ENCODE data around the gene SENP3.

SENP3 gene

GRCh38 chr17:7557147-7557764 lies 4.5 kb upstream of the SENP3 start:
- DNase-seq = no peak

GRCh38 chr17:7557775-7558543 lies 3.8 kb upstream of the SENP3 start:
- peak; percentile 73 for DNase-seq

GRCh38 chr17:7558544-7559319 lies 3.0 kb upstream of the SENP3 start, which contains the start of gene TNFSF13:
TSS of gene TNFSF13 (plus strand) at chr17:7558750. CDS start at chr17:7559040, 290 bp downstream.
- DNase-seq = no peak

GRCh38 chr17:7559320-7560171 lies 2.2 kb upstream of the SENP3 start:
- DNase-seq = peak; percentile 18

GRCh38 chr17:7560172-7561027 lies 1.3 kb upstream of the SENP3 start:
- DNase-seq = peak; percentile 51

- peak; percentile 88 for DNase-seq
Measured at GRCh38 chr17:7561028-7561575, 617 bp upstream of the SENP3 start.

- DNase-seq = peak; percentile 45
Measured at GRCh38 chr17:7562208-7562605, 488 bp downstream of the SENP3 start.

GRCh38 chr17:7563115-7563869 lies 1.6 kb downstream of the SENP3 start:
- no peak for DNase-seq

GRCh38 chr17:7569571-7569970 lies 7.9 kb downstream of the SENP3 start:
- no peak for DNase-seq

GRCh38 chr17:7570351-7570750 lies 8.6 kb downstream of the SENP3 start:
- DNase-seq = no peak

- DNase-seq = no peak
Measured at GRCh38 chr17:7572338-7572587, 10.5 kb downstream of the SENP3 start.

GRCh38 chr17:7572588-7573323 lies 11.0 kb downstream of the SENP3 start:
- DNase-seq = peak; percentile 99

GRCh38 chr17:7573324-7574080 lies 11.8 kb downstream of the SENP3 start:
- DNase-seq = peak; percentile 92

- peak; percentile 10 for DNase-seq
Measured at GRCh38 chr17:7574176-7574953, 12.6 kb downstream of the SENP3 start.

- no peak for DNase-seq
Measured at GRCh38 chr17:7575481-7575883, 13.8 kb downstream of the SENP3 start.

- no peak for DNase-seq
Measured at GRCh38 chr17:7575959-7576358, 14.2 kb downstream of the SENP3 start.

GRCh38 chr17:7576432-7576937 lies 14.8 kb downstream of the SENP3 start:
- DNase-seq = no peak
